ENCODE measurements around the gene CHRNA4. TPM values are rescaled to one million over a fixed set of nuclear protein-coding genes. Genes with fewer than 3 reads are reported as not detected.
"Not testable (repeated sequence)": the region's sequence is repeated elsewhere in the genome, so short reads cannot be mapped to it uniquely, and the experiment has no call there.

Gene CHRNA4
- total RNA-seq, 4 donors from 2014 or later: 0.54 to 6.3 (median 1.9) TPM

- Histone ChIP-seq H3K4me3 (replicated peaks in 1 of 3) (no peak overlapping the region), H3K27ac (no peak overlapping the region), H3K4me1 (no peaks in the 10 kb centered on the region), H3K9me3 (no peaks in the 10 kb centered on the region), H3K27me3 (no peaks in the 10 kb centered on the region), H3K36me3 (no peaks in the 10 kb centered on the region)
- intact Hi-C loops (cut with DNase I): loop anchor here (2.0 to 10.0 kb wide), 2 partner anchors 73 to 207 kb away; no protein-coding TSS in a partner anchor
- TF ChIP-seq CTCF (IDR thresholded peaks at IDR 0.05) (peak; percentile 86 to 98 (median 96)), POLR2A (IDR thresholded peaks at IDR 0.05) (no peak)
- WGBS, 2 donors: 27 to 35% methylated on average over 12 to 16 of the region's 22 CpGs
- DNase-seq: no peak
Observed at GRCh38 chr20:63381781-63382431, 20.8 kb upstream of the CHRNA4 start.

GRCh38 chr20:63380346-63380870 lies 19.3 kb upstream of the CHRNA4 start:
- H3K9me3 ChIP-seq: no peaks in the 10 kb centered on the region
- no peak overlapping the region for H3K4me3 ChIP-seq (replicated peaks in 1 of 3)
- H3K36me3 ChIP-seq: no peaks in the 10 kb centered on the region
- DNase-seq: no peak
- TF ChIP-seq POLR2A (IDR thresholded peaks at IDR 0.05) (no peak), CTCF (IDR thresholded peaks at IDR 0.05) (no peak)
- no peak overlapping the region for H3K27ac ChIP-seq
- H3K4me1 ChIP-seq: no peaks in the 10 kb centered on the region
- no peaks in the 10 kb centered on the region for H3K27me3 ChIP-seq
- intact Hi-C loops (cut with DNase I): loop anchor here (2.0 to 10.0 kb wide), 2 partner anchors 72 to 206 kb away; no protein-coding TSS in a partner anchor
- WGBS, 2 donors: 84 to 90% methylated on average over 6 to 16 of the region's 21 CpGs

- DNase-seq; H3K27ac ChIP-seq; H3K27me3 ChIP-seq; H3K4me1 ChIP-seq; H3K9me3 ChIP-seq; H3K4me3 ChIP-seq (replicated peaks in 1 of 3); H3K36me3 ChIP-seq: not testable (repeated sequence)
- WGBS, 2 donors: 74 to 91% methylated on average over 4 to 6 of the region's 9 CpGs
- intact Hi-C loops (cut with DNase I): loop anchor here (2.0 to 10.0 kb wide), 2 partner anchors 71 to 205 kb away; no protein-coding TSS in a partner anchor
Observed at GRCh38 chr20:63379872-63380271, 18.7 kb upstream of the CHRNA4 start.

DNA sequence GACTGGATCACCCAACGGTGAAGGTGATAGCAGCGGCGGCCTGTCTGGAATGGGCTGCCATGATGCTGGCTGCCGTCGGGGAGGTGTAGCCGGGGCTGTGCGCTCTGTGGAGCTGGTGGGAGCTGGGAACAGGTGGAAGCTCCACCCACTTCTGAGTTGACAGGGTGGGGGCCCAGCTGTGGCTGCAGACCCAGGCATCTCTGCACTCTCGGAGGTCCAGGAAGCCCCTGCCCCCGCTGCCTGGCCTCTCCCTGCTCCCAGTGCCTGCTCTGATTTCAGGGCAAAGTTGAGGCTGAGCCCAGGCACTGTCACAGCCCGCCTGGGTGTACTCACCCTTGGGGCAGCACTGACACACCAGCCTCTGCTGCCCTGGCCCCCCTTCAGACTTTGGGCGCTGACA lies 18.1 kb upstream of the CHRNA4 start:
- TF ChIP-seq POLR2A (IDR thresholded peaks at IDR 0.05) (no peak), CTCF (IDR thresholded peaks at IDR 0.05) (no peak)
- H3K4me1 ChIP-seq: no peaks in the 10 kb centered on the region
- no peaks in the 10 kb centered on the region for H3K9me3 ChIP-seq
- intact Hi-C loops (cut with DNase I): no loop called here
- no peak overlapping the region for H3K27ac ChIP-seq
- H3K4me3 ChIP-seq (replicated peaks in 1 of 3): no peak overlapping the region
- H3K27me3 ChIP-seq: no peaks in the 10 kb centered on the region
- no peak for DNase-seq
- H3K36me3 ChIP-seq: no peaks in the 10 kb centered on the region
- WGBS, 2 donors: 73 to 80% methylated on average over 10 to 11 of the region's 11 CpGs

GRCh38 chr20:63378626-63379025 lies 17.5 kb upstream of the CHRNA4 start:
- 57 to 59% methylated on average over 12 of the region's 12 CpGs for WGBS, 2 donors
- Histone ChIP-seq H3K36me3 (no peaks in the 10 kb centered on the region), H3K4me3 (replicated peaks in 1 of 3) (no peak overlapping the region), H3K27me3 (no peaks in the 10 kb centered on the region), H3K27ac (no peak overlapping the region), H3K4me1 (no peaks in the 10 kb centered on the region), H3K9me3 (no peaks in the 10 kb centered on the region)
- intact Hi-C loops (cut with DNase I): no loop called here
- no peak for TF ChIP-seq POLR2A (IDR thresholded peaks at IDR 0.05)
- TF ChIP-seq CTCF (IDR thresholded peaks at IDR 0.05): no peak
- no peak for DNase-seq
